HEK293T (cell line): ENCODE measurements around the gene DNAJC11.

Source experiments
- ARNT ChIP-seq: fragments of 450-650 bp; IDR thresholded peaks from 2 replicates; pipeline ENCODE4 v1.6.1; 2017; ENCODE audit warnings: mild to moderate bottlenecking
- BHLHE40 ChIP-seq: fragments of 450-650 bp; IDR thresholded peaks from 2 replicates; pipeline ENCODE4 v1.6.1; 2016; ENCODE audit warnings: mild to moderate bottlenecking, moderate library complexity, borderline replicate concordance
- ELF4 ChIP-seq: fragments of 450-650 bp; IDR thresholded peaks from 2 replicates; pipeline ENCODE4 v1.6.1; 2017; ENCODE audit warnings: antibody characterized with exemption
- FOXA1 ChIP-seq: fragments of 450-650 bp; IDR thresholded peaks from 2 replicates; pipeline ENCODE4 v1.6.1; 2016; ENCODE audit warnings: mild to moderate bottlenecking
- HDGF ChIP-seq: fragments of 450-650 bp; IDR thresholded peaks from 2 replicates; pipeline ENCODE4 v1.6.1; 2017; ENCODE audit warnings: antibody characterized with exemption, borderline replicate concordance
- SUZ12 ChIP-seq: fragments of 450-650 bp; IDR thresholded peaks from 2 replicates; pipeline ENCODE4 v1.6.1; 2016; ENCODE audit warnings: mild to moderate bottlenecking
- TARDBP ChIP-seq: fragments of 450-650 bp; IDR thresholded peaks from 2 replicates; pipeline ENCODE4 v1.6.1; 2016
- ZNF384 ChIP-seq: fragments of 450-650 bp; IDR thresholded peaks from 2 replicates; pipeline ENCODE4 v1.6.1; 2016

DNA sequence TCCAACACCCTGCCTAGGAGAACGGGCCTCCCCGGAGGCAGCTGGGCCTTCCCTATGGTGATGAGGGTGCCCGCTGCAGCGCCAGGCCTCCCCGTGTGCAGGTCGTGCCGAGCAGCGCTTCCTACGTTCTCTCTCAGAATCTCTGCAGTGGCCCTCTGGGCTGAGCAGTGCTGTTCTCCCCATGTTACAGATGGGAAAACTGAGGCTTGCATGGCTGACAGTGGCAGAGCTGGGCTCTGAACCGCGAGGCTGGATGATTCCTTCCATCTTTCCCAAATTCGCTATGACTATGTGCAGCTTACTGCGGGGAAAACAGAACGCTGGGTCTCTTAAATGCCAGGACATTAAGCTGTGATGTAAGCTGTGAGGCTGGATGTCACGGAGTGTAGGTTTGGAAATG, 107.8 kb downstream of the DNAJC11 start:
- no peak for TF ChIP-seq ELF4
- TF ChIP-seq BHLHE40 = no peak
- TF ChIP-seq ARNT = no peak
- no peak for TF ChIP-seq ZNF384
- no peak for TF ChIP-seq HDGF
- no peak for TF ChIP-seq TARDBP
- TF ChIP-seq FOXA1 = no peak
- no peak for TF ChIP-seq SUZ12
